PFSK-1 (cell line): ENCODE data around the gene C9orf50.

ENCODE experiments used
- FOXP2 ChIP-seq: optimal IDR thresholded peaks from 2 replicates; pipeline ENCODE3; 2011; ENCODE audit warnings: borderline replicate concordance, control low read depth, inconsistent platforms; ENCODE audit not compliant: insufficient read depth; ENCODE audit errors: extremely low read length, extremely low read depth
- POLR2AphosphoS5 ChIP-seq: IDR thresholded peaks from 2 replicates; pipeline ENCODE4 v1.6.1; 2012; ENCODE audit warnings: low read depth, mild to moderate bottlenecking, control low read depth, low read length, moderate library complexity
- REST ChIP-seq, 2 experiments: IDR thresholded peaks; 2 replicates each; pipeline versions ENCODE4 v1.6.1 to v1.8.0; 2011 to 2012; ENCODE audit warnings: low read depth in 2 of 2, low read length in 2 of 2, control low read depth in 1 of 2, inconsistent platforms in 1 of 2, mild to moderate bottlenecking in 1 of 2, moderate library complexity in 1 of 2; ENCODE audit not compliant: insufficient read depth in 1 of 2
- SIN3A ChIP-seq: IDR thresholded peaks from 2 replicates; pipeline ENCODE4 v1.6.1; 2012; ENCODE audit warnings: mild to moderate bottlenecking, low read length, moderate library complexity, borderline replicate concordance; ENCODE audit not compliant: insufficient read depth
- TAF1 ChIP-seq: IDR thresholded peaks from 2 replicates; pipeline ENCODE4 v1.6.1; 2012; ENCODE audit warnings: low read length, control low read depth, borderline replicate concordance; ENCODE audit not compliant: insufficient read depth

C9orf50 gene

GRCh38 chr9:129586245-129586644 lies 34.7 kb downstream of the C9orf50 start:
- TF ChIP-seq FOXP2 = no peak
- no peak for TF ChIP-seq REST (IDR thresholded peaks at IDR 0.05; ENCODE audit: insufficient read depth in 1 of 2, low read depth in 2 of 2, low read length in 2 of 2)
- no peak for TF ChIP-seq SIN3A
- TF ChIP-seq POLR2AphosphoS5 = no peak
- no peak for TF ChIP-seq TAF1

GRCh38 chr9:129585352-129585751 lies 35.5 kb downstream of the C9orf50 start:
- no peak for TF ChIP-seq POLR2AphosphoS5
- no peak for TF ChIP-seq REST (IDR thresholded peaks at IDR 0.05; ENCODE audit: insufficient read depth in 1 of 2, low read depth in 2 of 2, low read length in 2 of 2)
- no peak for TF ChIP-seq TAF1
- no peak for TF ChIP-seq FOXP2
- TF ChIP-seq SIN3A = no peak

GRCh38 chr9:129584136-129584535 lies 36.8 kb downstream of the C9orf50 start:
- TF ChIP-seq FOXP2 (no peak), POLR2AphosphoS5 (no peak), SIN3A (no peak)

- TF ChIP-seq FOXP2 (no peak), REST (IDR thresholded peaks at IDR 0.05; ENCODE audit: insufficient read depth in 1 of 2, low read depth in 2 of 2, low read length in 2 of 2) (no peak), TAF1 (no peak)
These were observed 37.4 kb downstream of the C9orf50 start for GRCh38 chr9:129583308-129584038.

- TF ChIP-seq REST (IDR thresholded peaks at IDR 0.05; ENCODE audit: insufficient read depth in 1 of 2, low read depth in 2 of 2, low read length in 2 of 2) (no peak), TAF1 (no peak), POLR2AphosphoS5 (no peak), SIN3A (no peak), FOXP2 (no peak)
These were observed 38.0 kb downstream of the C9orf50 start for GRCh38 chr9:129582855-129583254.
